Left ventricle myocardium inferior (tissue), 1 donor: Measurements from ENCODE around the gene ZNF619. TPM values are rescaled to one million over a fixed set of nuclear protein-coding genes. Genes with fewer than 3 reads are reported as not detected.

ENCODE experiments used
- DNase-seq: peaks from one replicate; pipeline ENCODE4 v3.0.0-alpha.2; 2020
- H3K27ac ChIP-seq: fragments of 200-600 bp; replicated peaks from 2 replicates; pipeline ENCODE4 v1.8.0; 2021
- H3K27me3 ChIP-seq: fragments of 200-600 bp; 2 replicates; pipeline ENCODE4 v1.8.0; 2021; ENCODE audit warnings: low read depth
- H3K36me3 ChIP-seq: fragments of 200-600 bp; 2 replicates; pipeline ENCODE4 v1.8.0; 2021
- H3K4me1 ChIP-seq: fragments of 200-600 bp; 2 replicates; pipeline ENCODE4 v1.8.0; 2021
- H3K4me3 ChIP-seq: fragments of 200-600 bp; 2 replicates; pipeline ENCODE4 v1.8.0; 2021; ENCODE audit warnings: mild to moderate bottlenecking, moderate library complexity
- H3K9me3 ChIP-seq: fragments of 200-600 bp; replicated peaks from 2 replicates; pipeline ENCODE4 v1.8.0; 2021
- CTCF ChIP-seq: fragments of 200-600 bp; IDR thresholded peaks from 2 replicates; pipeline ENCODE4 v1.8.0; 2021; ENCODE audit warnings: antibody characterized with exemption, mild to moderate bottlenecking, borderline replicate concordance
- intact Hi-C: fragments of 100-400 bp; cut with micrococcal nuclease; formaldehyde crosslinking; loops from one replicate; pipeline ENCODE4 v1.11.0; 2022
- total RNA-seq: library from RNA; stranded (reverse); fragmentation: NEBNext Ultra II Directional; extraction: Animal tissue kit (Norgen Biotek cat#: 25700); gene quantifications from one replicate; pipeline ENCODE4 v1.2.1, GENCODE V29; 2021
- donor health status: DM: no; HTN: yes; CAD: no; lungs with severe emphysema.

The ZNF619 gene
- total RNA-seq, 1 donor from 2014 or later, result 3.6 TPM

DNA sequence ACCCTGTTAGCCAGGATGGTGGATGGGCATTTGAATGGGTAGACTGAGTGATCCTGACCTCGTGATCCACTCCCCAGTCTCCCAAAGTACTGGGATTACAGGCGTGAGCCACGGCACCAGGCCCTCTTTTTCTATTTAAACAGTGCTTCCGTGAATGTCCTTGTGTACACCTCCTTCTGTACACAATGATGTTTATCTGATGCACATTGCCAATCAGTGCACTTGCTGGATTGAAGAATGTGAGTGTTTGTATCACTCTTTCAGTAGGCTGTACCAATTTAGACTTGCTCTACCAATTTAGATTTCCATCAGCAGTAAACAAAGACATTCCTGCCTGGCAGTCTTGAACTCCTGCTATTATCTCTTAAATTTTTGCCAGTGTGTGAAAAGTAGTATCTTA lies 8.9 kb upstream of the ZNF619 start:
- no peak overlapping the region for H3K4me3 ChIP-seq
- intact Hi-C loops, result no loop called here
- DNase-seq, result no peak
- no peaks in the 10 kb centered on the region for H3K9me3 ChIP-seq
- H3K36me3 ChIP-seq, result peaks cover 18% of the 10 kb centered on the region
- TF ChIP-seq CTCF, result no peak
- no peak overlapping the region for H3K27ac ChIP-seq
- H3K4me1 ChIP-seq, result no peaks in the 10 kb centered on the region
- H3K27me3 ChIP-seq, result no peaks in the 10 kb centered on the region

DNA sequence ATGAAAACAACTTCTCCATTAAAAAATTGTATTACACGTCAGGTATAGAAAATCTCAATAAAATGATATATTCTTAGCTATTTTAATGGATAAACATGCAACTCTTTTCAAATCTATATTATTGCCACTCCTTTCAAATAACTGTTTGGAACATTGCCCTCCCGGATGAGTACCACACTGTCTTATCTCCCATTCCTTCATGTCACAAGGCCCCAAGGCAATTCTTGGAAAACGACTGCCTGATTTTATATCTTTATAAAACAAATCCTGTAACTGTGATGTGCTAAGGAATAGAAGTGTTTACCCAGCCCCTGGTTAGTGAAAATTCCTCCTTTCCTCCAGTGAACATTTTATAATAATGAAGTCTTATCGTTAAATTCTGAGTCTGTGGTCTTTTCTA lies 6.2 kb upstream of the ZNF619 start:
- Histone ChIP-seq H3K4me3 (no peak overlapping the region), H3K27me3 (no peaks in the 10 kb centered on the region), H3K4me1 (no peaks in the 10 kb centered on the region), H3K9me3 (no peaks in the 10 kb centered on the region), H3K27ac (no peak overlapping the region), H3K36me3 (no peaks in the 10 kb centered on the region)
- DNase-seq, result no peak
- no peak for TF ChIP-seq CTCF
- intact Hi-C loops, result no loop called here

DNA sequence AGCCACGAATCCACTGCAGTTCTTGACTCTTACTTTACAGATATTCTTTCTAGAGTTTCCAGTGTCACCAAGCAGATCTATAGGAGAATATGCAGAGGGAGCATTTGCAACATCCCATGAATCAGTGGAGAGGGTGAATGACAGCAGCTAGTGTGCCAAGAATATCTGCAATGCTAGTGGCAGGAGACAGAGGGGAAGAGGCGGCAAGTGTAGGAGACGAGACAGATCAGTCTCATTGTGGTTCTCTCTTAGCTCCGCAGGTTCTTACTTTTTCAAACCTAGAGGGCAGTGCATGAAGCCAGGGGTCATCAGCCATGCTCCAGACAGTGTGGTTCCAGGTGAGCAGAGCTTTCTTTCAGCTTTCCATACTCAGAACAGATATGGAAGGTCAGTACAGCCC lies 744 bp downstream of the ZNF619 start:
- Histone ChIP-seq H3K4me1 (peaks cover 19% of the 10 kb centered on the region), H3K27ac (peak overlapping the region; percentile 80), H3K36me3 (peaks cover 41% of the 10 kb centered on the region), H3K4me3 (peak overlapping the region; percentile 88), H3K27me3 (no peaks in the 10 kb centered on the region), H3K9me3 (no peaks in the 10 kb centered on the region)
- intact Hi-C loops, result no loop called here
- no peak for DNase-seq
- TF ChIP-seq CTCF, result no peak

DNA sequence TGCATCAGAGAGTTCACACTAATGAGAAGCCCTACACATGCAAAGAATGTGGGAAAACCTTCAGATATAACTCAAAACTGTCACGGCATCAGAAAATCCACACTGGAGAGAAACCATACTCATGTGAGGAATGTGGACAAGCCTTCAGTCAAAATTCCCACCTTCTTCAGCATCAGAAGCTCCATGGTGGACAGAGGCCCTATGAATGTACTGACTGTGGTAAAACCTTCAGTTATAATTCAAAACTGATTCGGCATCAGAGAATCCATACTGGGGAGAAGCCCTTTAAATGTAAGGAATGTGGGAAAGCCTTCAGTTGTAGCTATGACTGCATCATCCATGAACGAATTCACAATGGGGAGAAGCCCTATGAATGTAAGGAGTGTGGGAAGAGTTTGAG lies 10.2 kb downstream of the ZNF619 start:
- Histone ChIP-seq H3K9me3 (peaks cover 35% of the 10 kb centered on the region), H3K27me3 (no peaks in the 10 kb centered on the region), H3K4me1 (no peaks in the 10 kb centered on the region), H3K36me3 (peaks cover 74% of the 10 kb centered on the region), H3K27ac (no peak overlapping the region), H3K4me3 (no peak overlapping the region)
- intact Hi-C loops, result no loop called here
- TF ChIP-seq CTCF, result no peak
- DNase-seq, result no peak

GRCh38 chr3:40490916-40491315 lies 14.0 kb downstream of the ZNF619 start:
- Histone ChIP-seq H3K36me3 (peaks cover 36% of the 10 kb centered on the region), H3K4me1 (no peaks in the 10 kb centered on the region), H3K9me3 (peaks cover 33% of the 10 kb centered on the region), H3K4me3 (no peak overlapping the region), H3K27ac (no peak overlapping the region), H3K27me3 (no peaks in the 10 kb centered on the region)
- no peak for TF ChIP-seq CTCF
- intact Hi-C loops, result no loop called here
- DNase-seq, result no peak

GRCh38 chr3:40494698-40495097 lies 17.8 kb downstream of the ZNF619 start:
- no peak for TF ChIP-seq CTCF
- Histone ChIP-seq H3K27me3 (no peaks in the 10 kb centered on the region), H3K27ac (no peak overlapping the region), H3K9me3 (no peaks in the 10 kb centered on the region), H3K4me1 (no peaks in the 10 kb centered on the region), H3K36me3 (peaks cover 5% of the 10 kb centered on the region), H3K4me3 (no peak overlapping the region)
- DNase-seq, result no peak
- intact Hi-C loops, result no loop called here
